Adipocyte (in vitro differentiated cells): Measurements from ENCODE around the gene DMRTC2.

ENCODE experiments used
- DNase-seq: peaks from one replicate; pipeline ENCODE4 v3.0.0-alpha.2; 2015; ENCODE audit warnings: low read depth
- H3K27me3 ChIP-seq: replicated peaks from 2 replicates; pipeline ENCODE4 v1.7.0; 2013; ENCODE audit warnings: mild to moderate bottlenecking, low read length, moderate library complexity; ENCODE audit not compliant: control insufficient read depth, insufficient read depth
- H3K36me3 ChIP-seq: 2 replicates; pipeline ENCODE4 v1.7.0; 2013; ENCODE audit warnings: low read length, mild to moderate bottlenecking, moderate library complexity; ENCODE audit not compliant: control insufficient read depth, insufficient read depth, severe bottlenecking
- H3K4me1 ChIP-seq: 2 replicates; pipeline ENCODE4 v1.7.0; 2013; ENCODE audit warnings: mild to moderate bottlenecking, low read length, moderate library complexity; ENCODE audit not compliant: control insufficient read depth, insufficient read depth
- H3K4me3 ChIP-seq: 2 replicates; pipeline ENCODE4 v1.7.0; 2013; ENCODE audit warnings: mild to moderate bottlenecking, low read length, moderate library complexity
- H3K9ac ChIP-seq: 2 replicates; pipeline ENCODE4 v1.7.0; 2013; ENCODE audit warnings: mild to moderate bottlenecking, low read length, moderate library complexity
- H3K9me3 ChIP-seq: 2 replicates; pipeline ENCODE4 v1.7.0; 2013; ENCODE audit warnings: mild to moderate bottlenecking, low read length, moderate library complexity; ENCODE audit not compliant: control insufficient read depth

DMRTC2 gene

DNA sequence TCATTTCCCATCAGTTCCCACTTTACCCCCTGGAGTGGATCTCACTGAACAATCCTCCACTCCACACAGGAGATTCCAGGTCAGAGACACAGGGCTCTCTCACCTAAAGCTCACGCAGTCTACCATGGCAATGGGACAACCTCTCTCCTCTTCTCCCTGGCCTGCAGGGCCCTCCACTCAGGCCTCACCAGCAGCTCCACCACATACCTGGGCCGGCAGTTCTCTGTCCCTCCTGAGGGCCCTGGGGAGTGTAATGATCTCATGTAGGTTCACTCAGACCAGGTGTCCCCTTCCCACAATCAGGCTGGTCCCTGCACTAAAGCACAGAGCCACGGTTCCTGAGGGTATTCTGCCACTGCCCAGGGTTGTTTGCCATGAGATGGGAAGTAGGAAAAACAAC lies 32.9 kb upstream of the DMRTC2 start:
- Histone ChIP-seq H3K4me3 (no peak overlapping the region), H3K4me1 (no peaks in the 10 kb centered on the region), H3K27me3 (peaks cover 29% of the 10 kb centered on the region), H3K9ac (no peak overlapping the region), H3K36me3 (no peaks in the 10 kb centered on the region), H3K9me3 (no peaks in the 10 kb centered on the region)
- DNase-seq: no peak

DNA sequence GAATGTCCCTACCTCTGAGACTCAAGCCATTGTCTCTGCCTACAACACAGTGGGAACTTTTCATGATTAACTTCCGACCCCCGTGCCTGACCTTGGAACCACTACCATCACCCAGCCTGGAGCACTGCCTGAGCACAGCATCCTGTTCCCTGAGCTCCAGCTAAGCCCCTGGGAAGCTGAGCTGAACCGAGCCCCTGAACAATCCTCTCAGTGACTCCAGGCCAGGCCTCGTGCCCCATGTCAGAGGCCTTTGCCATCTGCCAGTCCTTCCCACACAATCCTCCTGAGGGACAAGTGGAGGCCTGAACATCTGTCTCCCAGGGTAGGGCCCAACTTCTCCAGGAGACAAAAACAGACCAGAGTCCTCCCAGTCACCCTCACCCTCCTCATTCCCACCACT lies 30.9 kb upstream of the DMRTC2 start:
- H3K4me1 ChIP-seq: no peaks in the 10 kb centered on the region
- H3K9ac ChIP-seq: no peak overlapping the region
- no peak for DNase-seq
- H3K4me3 ChIP-seq: no peak overlapping the region
- H3K9me3 ChIP-seq: no peaks in the 10 kb centered on the region
- H3K36me3 ChIP-seq: no peaks in the 10 kb centered on the region
- H3K27me3 ChIP-seq: peaks cover 28% of the 10 kb centered on the region

DNA sequence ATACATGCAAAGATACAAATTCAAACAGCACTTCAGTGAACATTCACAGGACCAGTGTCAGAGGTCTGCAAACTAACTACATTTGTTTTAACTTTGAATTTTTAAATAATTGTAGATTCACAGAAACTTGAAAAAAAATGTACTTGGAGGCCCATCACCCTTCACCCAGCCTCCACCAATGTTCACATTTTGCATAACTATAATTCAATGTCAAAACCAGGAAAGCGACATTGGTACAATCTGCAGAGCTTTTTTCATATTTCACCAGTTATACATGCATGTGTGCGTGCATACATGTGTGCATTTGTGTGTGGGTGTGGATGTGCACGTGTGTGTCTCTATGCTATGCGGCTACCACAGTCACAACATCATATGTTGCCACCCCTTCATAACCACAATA lies 29.5 kb upstream of the DMRTC2 start:
- H3K4me1 ChIP-seq: no peaks in the 10 kb centered on the region
- H3K36me3 ChIP-seq: no peaks in the 10 kb centered on the region
- no peak for DNase-seq
- H3K9me3 ChIP-seq: no peaks in the 10 kb centered on the region
- H3K9ac ChIP-seq: no peak overlapping the region
- H3K4me3 ChIP-seq: no peak overlapping the region
- peaks cover 28% of the 10 kb centered on the region for H3K27me3 ChIP-seq

DNA sequence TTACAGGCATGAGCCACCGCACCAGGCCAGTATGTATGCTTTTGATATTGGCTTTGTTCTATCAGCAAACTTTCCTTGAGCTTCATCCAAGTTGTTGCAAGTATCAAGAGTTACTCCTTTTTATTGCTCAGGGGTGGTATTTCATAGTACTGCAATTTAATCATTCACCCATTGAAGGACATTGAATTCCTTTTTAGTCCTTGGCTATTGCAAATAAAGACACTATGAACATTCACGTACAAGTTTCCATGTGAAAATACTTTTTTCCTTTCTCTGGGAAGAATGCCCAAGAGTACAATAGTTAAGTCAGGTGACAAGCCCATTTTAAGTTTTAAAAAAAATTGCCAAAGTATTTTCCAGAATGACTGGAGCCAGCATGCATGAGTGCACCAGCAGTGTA lies 28.1 kb upstream of the DMRTC2 start:
- no peak for DNase-seq
- Histone ChIP-seq H3K27me3 (peaks cover 26% of the 10 kb centered on the region), H3K36me3 (no peaks in the 10 kb centered on the region), H3K9me3 (no peaks in the 10 kb centered on the region), H3K9ac (no peak overlapping the region), H3K4me3 (no peak overlapping the region), H3K4me1 (no peaks in the 10 kb centered on the region)

DNA sequence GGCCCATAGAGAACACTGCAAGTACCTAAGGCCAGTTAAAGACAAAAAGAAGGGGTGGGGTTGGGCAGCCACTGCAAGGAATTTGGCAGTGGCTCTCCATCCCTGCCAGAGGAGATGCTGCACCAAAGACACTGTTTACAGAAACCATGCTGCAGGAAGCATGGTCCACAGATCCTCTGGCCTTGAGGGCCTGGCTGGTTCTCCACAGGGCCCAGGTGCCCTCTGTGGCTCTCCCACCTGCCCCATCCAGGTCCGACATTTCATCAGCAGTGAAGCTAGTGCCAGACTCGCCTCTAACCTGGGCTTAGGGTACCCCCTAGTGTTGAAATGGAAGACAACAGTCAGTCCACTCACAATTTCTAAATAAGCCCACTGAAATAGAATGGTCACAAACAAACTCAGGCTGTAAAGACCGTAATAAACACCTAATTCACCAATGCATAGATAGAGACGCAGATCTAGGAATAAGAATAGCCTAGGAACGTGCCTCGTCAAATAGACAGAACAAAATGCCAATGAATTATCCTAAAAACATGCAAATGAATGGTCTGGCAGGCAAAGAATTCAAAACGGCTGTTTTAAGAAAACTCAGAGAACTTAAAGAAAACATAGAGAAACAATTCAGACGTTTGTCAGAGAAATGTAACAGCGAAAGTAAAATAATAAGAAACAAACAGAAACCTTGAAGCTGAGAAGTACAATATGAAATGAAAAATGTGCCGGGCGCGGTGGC lies 23.7 kb upstream of the DMRTC2 start:
- H3K4me3 ChIP-seq: no peak overlapping the region
- DNase-seq: peak; percentile 25
- H3K9me3 ChIP-seq: no peaks in the 10 kb centered on the region
- no peaks in the 10 kb centered on the region for H3K4me1 ChIP-seq
- no peaks in the 10 kb centered on the region for H3K36me3 ChIP-seq
- H3K27me3 ChIP-seq: peaks cover 18% of the 10 kb centered on the region
- no peak overlapping the region for H3K9ac ChIP-seq

DNA sequence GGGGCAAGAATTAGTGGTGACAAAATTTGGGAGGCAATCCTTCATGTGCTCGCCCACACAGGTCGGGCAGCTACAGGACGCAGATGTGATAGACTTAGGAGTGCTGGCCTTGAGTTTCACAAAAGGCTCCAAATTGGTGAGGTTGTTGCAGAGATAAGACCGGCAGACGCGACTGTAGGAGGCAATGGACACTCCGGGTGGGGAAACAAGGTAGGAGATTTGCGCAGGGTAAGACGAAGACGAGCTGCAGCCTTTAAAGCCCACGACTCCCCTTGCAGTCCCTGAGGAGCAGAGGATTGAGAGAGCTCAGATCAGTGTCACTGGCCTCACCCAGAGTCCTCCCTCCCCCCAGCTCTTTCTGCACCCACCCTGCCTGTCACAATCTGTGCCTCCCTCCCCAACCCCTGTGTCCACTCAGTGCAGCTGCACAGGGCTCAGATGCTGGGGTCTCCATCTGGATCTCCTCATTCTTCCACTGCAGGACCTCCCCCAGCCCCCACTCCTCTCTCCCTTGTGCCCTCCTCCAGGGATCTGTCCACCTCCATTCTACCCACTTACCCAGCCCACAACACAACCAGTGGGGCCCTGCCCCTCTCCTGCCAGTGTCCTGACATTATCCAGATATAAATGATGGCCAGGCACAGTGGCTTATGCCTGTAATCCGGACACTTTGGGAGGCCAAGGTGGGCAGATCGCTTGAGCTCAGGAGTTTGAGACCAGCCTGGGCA lies 6.7 kb upstream of the DMRTC2 start:
- H3K27me3 ChIP-seq: peaks cover 57% of the 10 kb centered on the region
- no peaks in the 10 kb centered on the region for H3K9me3 ChIP-seq
- H3K4me1 ChIP-seq: no peaks in the 10 kb centered on the region
- no peak overlapping the region for H3K4me3 ChIP-seq
- H3K9ac ChIP-seq: no peak overlapping the region
- DNase-seq: no peak
- H3K36me3 ChIP-seq: no peaks in the 10 kb centered on the region

DNA sequence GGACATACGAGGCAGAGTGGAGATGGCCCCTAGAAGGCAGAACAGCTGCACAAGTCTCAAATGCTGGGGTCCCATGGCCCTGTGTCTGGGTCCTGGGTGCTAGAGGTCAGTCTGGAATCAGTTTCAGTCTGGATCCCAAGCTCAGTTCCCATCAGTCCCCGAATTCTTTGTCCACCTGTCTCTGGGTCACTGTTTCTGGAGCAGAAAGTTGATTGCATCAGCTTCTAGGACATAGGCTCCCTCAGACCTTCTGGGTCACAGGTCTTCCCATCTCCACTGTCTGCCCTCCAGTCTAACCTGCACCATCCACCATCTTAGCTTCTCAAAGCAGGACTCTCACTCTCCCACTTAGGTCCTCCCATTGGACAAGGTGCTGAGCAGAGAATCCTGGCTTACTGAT lies 5.6 kb upstream of the DMRTC2 start:
- no peak overlapping the region for H3K9ac ChIP-seq
- no peak for DNase-seq
- H3K4me1 ChIP-seq: no peaks in the 10 kb centered on the region
- H3K27me3 ChIP-seq: peaks cover 63% of the 10 kb centered on the region
- H3K4me3 ChIP-seq: no peak overlapping the region
- H3K36me3 ChIP-seq: no peaks in the 10 kb centered on the region
- no peaks in the 10 kb centered on the region for H3K9me3 ChIP-seq

DNA sequence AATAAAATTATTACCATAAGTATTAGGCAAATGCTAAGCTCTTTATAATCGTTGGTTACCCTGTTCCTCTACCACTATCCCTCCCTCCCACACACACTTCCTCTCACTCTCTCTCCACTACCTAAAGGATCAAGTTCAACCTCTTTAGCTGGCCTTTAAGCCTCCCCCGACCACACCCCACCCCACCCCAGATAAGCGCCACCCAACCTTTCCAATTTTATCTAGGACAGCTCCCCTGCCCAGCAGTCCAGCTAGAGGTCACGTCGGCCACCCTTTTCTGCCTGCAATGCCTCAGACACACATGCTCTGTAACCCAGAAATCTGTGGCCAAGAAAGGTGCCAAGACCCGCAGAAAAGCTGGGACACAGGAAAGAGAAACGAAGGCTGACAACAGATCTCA lies 1.5 kb upstream of the DMRTC2 start:
- Histone ChIP-seq H3K4me1 (no peaks in the 10 kb centered on the region), H3K36me3 (no peaks in the 10 kb centered on the region), H3K4me3 (no peak overlapping the region), H3K9ac (no peak overlapping the region), H3K27me3 (peaks cover 37% of the 10 kb centered on the region), H3K9me3 (no peaks in the 10 kb centered on the region)
- no peak for DNase-seq

DNA sequence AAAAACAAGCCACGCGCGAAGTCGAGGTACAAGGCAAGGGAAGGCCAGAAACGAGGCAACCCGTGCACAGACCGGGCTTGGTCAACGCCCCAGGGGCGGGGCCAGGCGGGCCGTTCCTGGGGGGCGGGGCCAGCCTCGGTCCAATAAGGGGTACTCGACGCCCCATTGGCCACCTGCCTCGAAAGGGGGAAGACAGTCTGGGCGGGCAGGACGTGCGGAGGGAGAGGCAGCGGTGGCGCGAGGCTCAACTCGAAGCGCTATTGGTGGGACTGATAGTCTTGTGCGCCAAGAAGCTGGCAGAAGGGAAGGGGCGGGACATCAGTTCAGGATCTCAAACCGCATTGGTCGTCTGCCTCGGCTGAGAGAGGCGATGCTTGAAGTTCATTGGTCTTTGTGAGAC lies 241 bp upstream of the DMRTC2 start, which contains the start of gene LYPD4:
Gene LYPD4 (minus strand): TSS at position 83 of the 400 bp plus-strand sequence. CDS start 5,398 bp downstream, outside the sequence.
- H3K36me3 ChIP-seq: no peaks in the 10 kb centered on the region
- no peak within 1 kb of the TSS for H3K4me3 ChIP-seq
- peaks cover 38% of the 10 kb centered on the region for H3K27me3 ChIP-seq
- DNase-seq: no peak
- H3K9ac ChIP-seq: no peak within 1 kb of the TSS
- no peaks in the 10 kb centered on the region for H3K4me1 ChIP-seq
- H3K9me3 ChIP-seq: no peaks in the 10 kb centered on the region

DNA sequence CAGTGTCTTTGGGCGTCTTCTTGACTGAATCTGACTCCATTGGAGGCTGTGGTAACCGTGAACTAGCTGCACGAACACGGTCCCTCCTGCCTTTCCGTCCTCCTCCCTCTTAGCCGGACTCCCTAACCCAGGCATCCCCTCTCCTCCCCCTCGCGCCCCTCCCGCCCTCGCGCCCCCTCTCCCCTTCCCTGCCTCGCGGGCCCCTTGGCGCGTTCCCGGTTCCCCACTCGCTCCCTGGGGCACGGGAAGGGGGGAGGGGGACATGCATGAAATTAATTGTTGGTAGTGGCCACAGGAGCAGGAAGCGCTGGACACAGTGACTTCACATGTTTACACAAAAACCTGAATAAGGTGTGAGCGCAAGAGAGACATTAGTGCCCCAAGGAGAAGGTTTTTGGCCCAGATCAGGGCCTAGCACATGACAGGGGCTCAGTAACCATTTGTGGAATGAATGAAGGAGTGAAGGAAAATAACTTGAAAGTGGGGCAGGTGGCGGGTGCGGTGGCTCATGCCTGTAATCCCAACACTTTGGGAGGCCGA lies 279 bp downstream of the DMRTC2 start:
- Histone ChIP-seq H3K36me3 (no peaks in the 10 kb centered on the region), H3K9me3 (no peaks in the 10 kb centered on the region), H3K9ac (no peak overlapping the region), H3K4me1 (no peaks in the 10 kb centered on the region), H3K4me3 (no peak overlapping the region), H3K27me3 (peaks cover 39% of the 10 kb centered on the region)
- no peak for DNase-seq

DNA sequence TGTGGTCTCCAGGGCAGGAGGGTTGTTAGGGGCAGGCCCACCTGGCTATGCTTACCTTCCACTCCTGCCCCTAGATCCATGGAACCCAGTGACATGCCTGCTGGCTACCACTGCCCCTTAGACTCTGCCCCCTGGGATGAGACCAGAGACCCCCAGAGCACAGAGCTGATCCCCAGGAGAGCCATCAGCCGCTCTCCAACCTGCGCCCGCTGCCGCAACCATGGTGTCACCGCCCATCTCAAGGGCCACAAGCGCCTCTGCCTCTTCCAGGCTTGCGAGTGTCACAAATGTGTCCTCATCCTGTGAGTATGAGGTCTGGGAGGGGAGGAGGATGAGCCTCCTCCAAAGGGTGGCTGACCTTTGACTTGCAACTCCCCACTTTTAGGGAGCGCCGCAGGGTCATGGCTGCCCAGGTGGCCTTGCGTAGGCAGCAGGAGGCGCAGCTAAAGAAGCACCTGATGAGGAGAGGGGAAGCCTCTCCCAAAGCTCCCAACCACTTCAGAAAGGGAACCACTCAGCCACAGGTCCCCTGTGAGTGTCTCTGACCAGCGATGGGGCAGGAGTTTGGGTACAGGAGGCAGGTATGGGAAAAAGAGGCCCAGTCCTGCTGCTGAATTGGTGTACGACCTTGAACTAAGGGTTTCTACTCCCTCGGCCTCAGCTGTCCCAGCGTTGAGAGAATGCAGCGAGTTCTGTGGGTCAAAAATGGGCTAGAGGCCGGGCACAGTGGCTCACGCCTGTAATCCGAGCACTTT lies 2.7 kb downstream of the DMRTC2 start:
- no peak overlapping the region for H3K9ac ChIP-seq
- no peaks in the 10 kb centered on the region for H3K9me3 ChIP-seq
- no peak overlapping the region for H3K4me3 ChIP-seq
- H3K27me3 ChIP-seq: peaks cover 54% of the 10 kb centered on the region
- no peaks in the 10 kb centered on the region for H3K4me1 ChIP-seq
- H3K36me3 ChIP-seq: no peaks in the 10 kb centered on the region
- no peak for DNase-seq
